Heart left ventricle (tissue), 16 donors: Measurements from ENCODE around the gene ZNF701. TPM values are rescaled to one million over a fixed set of nuclear protein-coding genes. Genes with fewer than 3 reads are reported as not detected.
"Not testable (repeated sequence)": the region's sequence is repeated elsewhere in the genome, so short reads cannot be mapped to it uniquely, and the experiment has no call there.

ENCODE experiments used
- ATAC-seq, 4 donors: fragments of 200-7000 bp; cut with Tn5 transposase; one replicate each; pipeline ENCODE4 v1.9.1; 2020 to 2022; ENCODE audit warnings: moderate library complexity in 4 of 4, mild to moderate bottlenecking in 3 of 4, moderate number of reproducible peaks in 1 of 4
- DNase-seq, 5 donors: peaks; one replicate each; pipeline ENCODE4 v3.0.0-alpha.2; 2020
- H3K27ac ChIP-seq, 12 donors: fragments of 200-600 bp; sonication (generic) in 4 of 12; one replicate each; pipeline versions ENCODE4 v1.5.0 to v1.8.0; 2016 to 2022; ENCODE audit warnings: mild to moderate bottlenecking in 2 of 12
- H3K27me3 ChIP-seq, 9 donors: fragments of 200-600 bp; sonication (generic) in 2 of 9; one replicate each; pipeline versions ENCODE4 v1.5.1 to v1.8.0; 2016 to 2022; ENCODE audit warnings: mild to moderate bottlenecking in 3 of 9
- H3K36me3 ChIP-seq, 9 donors: fragments of 200-600 bp; sonication (generic) in 2 of 9; one replicate each; pipeline versions ENCODE4 v1.5.0 to v1.8.0; 2018 to 2022; ENCODE audit warnings: mild to moderate bottlenecking in 2 of 9
- H3K4me1 ChIP-seq, 12 donors: fragments of 200-600 bp; sonication (generic) in 4 of 12; one replicate each; pipeline versions ENCODE4 v1.5.0 to v1.8.0; 2016 to 2022; ENCODE audit warnings: mild to moderate bottlenecking in 3 of 12
- H3K4me3 ChIP-seq, 12 donors: fragments of 200-600 bp; sonication (generic) in 4 of 12; one replicate each; pipeline versions ENCODE4 v1.5.0 to v1.8.0; 2017 to 2022; ENCODE audit warnings: mild to moderate bottlenecking in 9 of 12, moderate library complexity in 4 of 12
- H3K9me3 ChIP-seq, 12 donors: fragments of 200-600 bp; sonication (generic) in 4 of 12; one replicate each; pipeline versions ENCODE4 v1.5.0 to v1.8.0; 2016 to 2022; ENCODE audit warnings: mild to moderate bottlenecking in 1 of 12
- POLR2A ChIP-seq, 2 donors: fragments of 450-650 bp; IDR thresholded peaks; one replicate each; pipeline ENCODE4 v1.6.1; 2017; ENCODE audit warnings: antibody characterized with exemption in 2 of 2, mild to moderate bottlenecking in 2 of 2, moderate library complexity in 2 of 2
- WGBS, 4 donors: extraction: QIAGEN DNeasy Blood & Tissue Kit in 2 of 4; methylation state at CpG; one replicate each; pipeline versions ENCODE4 v1.1.5 to v1.1.7; 2013 to 2018; 5-methylcytosine and 5-hydroxymethylcytosine counted together
- intact Hi-C, 10 donors: fragments of 100-400 bp; cut with DNase I; formaldehyde crosslinking; loops; one replicate each; pipeline versions ENCODE4 v1.11.1 to v1.14.2; 2022
- polyA plus RNA-seq, 2 donors: library from polyadenylated mRNA; stranded (reverse); fragments of 200-250 nt; gene quantifications; one replicate each; pipeline ENCODE4 v1.2.3, GENCODE V29; 2013
- total RNA-seq, 9 donors: library from RNA; depleted of rRNA in 2 of 9; stranded (reverse); fragments of >200 nt in 2 of 9; fragmentation: NEBNext Ultra II Directional in 3 of 9; extraction: Animal tissue kit (Norgen Biotek cat#: 25700) in 3 of 9; gene quantifications; one replicate each; pipeline versions ENCODE4 v1.1.0 to v1.2.4, GENCODE V29; 2016 to 2023
- TF ChIP-seq, protein P1 (sequence below), 12 donors: fragments of 200-600 bp; sonication (generic) in 4 of 12; IDR thresholded peaks; one replicate each; pipeline versions ENCODE4 v1.5.0 to v1.8.0; 2018 to 2022; ENCODE audit warnings: antibody characterized with exemption in 12 of 12, mild to moderate bottlenecking in 5 of 12
- donor health status: ischemic (EF 13 %, LVEDD 7.1; RV severe dilation, severe dysfunction).
- donor health status: healthy with polysubstance abuse.
- donor health status: DM: no; HTN: yes; CAD: no.
- donor health status: DM: no; HTN: no; CAD: no.
- donor health status: ischemic (EF 25% LVEDD 6.9; RV normal size, moderate dysfunction).
- donor health status: ischemic (EF 25% LVEDD 5.7; RV mildly dilated, moderate dysfunction).
- donor health status: healthy.
- donor health status: DM: yes; HTN: yes; CAD: no.
- donor health status: ischemic (EF 35%, LVEDD 5.7; RV mildly dilated, moderate dysfunction).
- donor health status: nonischemic (EF 11% LVEDD 7.7; RV severe dilation, severe dysfunction).
- donor health status: DM: yes; HTN: yes; CAD: no.
- donor health status: PGD.
- donor health status: ischemic (EF 29% LVEDD 5.4; RV normal size, mild dysfunction).
- donor health status: nonischemic (EF 23%, LVEDD 6.1; RV moderate dilation, normal function).

Gene ZNF701
- total and polyA plus RNA-seq, 11 donors = 8.3 to 26.6 (median 15.6) TPM

DNA sequence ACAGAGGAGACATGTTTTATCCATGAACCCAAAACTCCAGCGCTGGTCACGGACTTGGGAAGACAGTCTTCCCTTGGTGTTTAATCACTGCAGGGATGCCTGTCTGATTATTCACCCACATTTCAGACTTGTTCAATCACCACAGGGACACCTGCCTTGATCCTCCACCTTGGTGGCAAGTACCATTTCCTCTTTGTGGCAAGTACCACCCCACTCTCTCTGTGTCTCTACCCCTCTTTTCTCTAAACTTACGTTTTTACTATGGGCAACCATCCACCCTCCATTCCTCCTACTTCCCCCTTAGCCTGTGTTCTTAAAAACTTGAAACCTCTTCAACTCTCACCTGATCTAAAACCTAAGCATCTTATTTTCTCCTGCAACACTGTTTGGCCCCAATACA is 51.3 kb downstream of the ZNF701 start:
- 90 to 97% (median 92%) methylated on average over 3 of the region's 3 CpGs for WGBS, 4 donors
- DNase-seq (no peak), ATAC-seq (no peak)
- no peak overlapping the region for H3K4me3 ChIP-seq
- peaks cover 0 to 85% (median 61%) of the 10 kb centered on the region in 9 donors for H3K36me3 ChIP-seq
- no peaks in the 10 kb centered on the region for H3K4me1 ChIP-seq
- no peak overlapping the region for H3K27ac ChIP-seq
- intact Hi-C loops = no loop called here
- TF ChIP-seq, protein P1, sequence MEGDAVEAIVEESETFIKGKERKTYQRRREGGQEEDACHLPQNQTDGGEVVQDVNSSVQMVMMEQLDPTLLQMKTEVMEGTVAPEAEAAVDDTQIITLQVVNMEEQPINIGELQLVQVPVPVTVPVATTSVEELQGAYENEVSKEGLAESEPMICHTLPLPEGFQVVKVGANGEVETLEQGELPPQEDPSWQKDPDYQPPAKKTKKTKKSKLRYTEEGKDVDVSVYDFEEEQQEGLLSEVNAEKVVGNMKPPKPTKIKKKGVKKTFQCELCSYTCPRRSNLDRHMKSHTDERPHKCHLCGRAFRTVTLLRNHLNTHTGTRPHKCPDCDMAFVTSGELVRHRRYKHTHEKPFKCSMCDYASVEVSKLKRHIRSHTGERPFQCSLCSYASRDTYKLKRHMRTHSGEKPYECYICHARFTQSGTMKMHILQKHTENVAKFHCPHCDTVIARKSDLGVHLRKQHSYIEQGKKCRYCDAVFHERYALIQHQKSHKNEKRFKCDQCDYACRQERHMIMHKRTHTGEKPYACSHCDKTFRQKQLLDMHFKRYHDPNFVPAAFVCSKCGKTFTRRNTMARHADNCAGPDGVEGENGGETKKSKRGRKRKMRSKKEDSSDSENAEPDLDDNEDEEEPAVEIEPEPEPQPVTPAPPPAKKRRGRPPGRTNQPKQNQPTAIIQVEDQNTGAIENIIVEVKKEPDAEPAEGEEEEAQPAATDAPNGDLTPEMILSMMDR (IDR thresholded peaks at IDR 0.05) = no peak
- no peak for TF ChIP-seq POLR2A (IDR thresholded peaks at IDR 0.05)
- no peaks in the 10 kb centered on the region for H3K27me3 ChIP-seq
- peaks cover 0 to 4% (median 0%) of the 10 kb centered on the region in 12 donors for H3K9me3 ChIP-seq

DNA sequence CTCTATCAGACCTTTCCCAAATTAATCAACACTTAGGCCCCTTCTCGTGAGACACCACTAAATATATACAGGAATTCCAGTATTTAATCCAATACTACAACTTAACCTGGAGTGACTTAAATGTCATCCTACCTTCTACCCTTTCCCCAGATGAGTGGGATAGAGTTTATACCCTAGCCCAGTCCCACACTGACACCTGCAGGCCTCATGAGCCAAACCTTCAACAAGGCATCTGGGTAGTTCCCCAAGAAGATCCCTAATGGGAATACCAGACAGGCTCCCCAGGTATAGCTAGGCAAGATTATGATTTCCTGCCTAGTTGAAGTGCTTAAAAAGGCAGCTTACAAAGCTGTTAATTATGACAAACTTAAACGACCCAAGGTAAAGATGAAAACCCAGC is 52.2 kb downstream of the ZNF701 start:
- DNase-seq (no peak), ATAC-seq (no peak)
- Histone ChIP-seq H3K36me3 (peaks cover 0 to 84% (median 61%) of the 10 kb centered on the region in 9 donors), H3K9me3 (no peaks in the 10 kb centered on the region), H3K27me3 (no peaks in the 10 kb centered on the region), H3K27ac (no peak overlapping the region), H3K4me3 (no peak overlapping the region), H3K4me1 (no peaks in the 10 kb centered on the region)
- WGBS, 4 donors = 60 to 73% (median 69%) methylated on average over 2 of the region's 2 CpGs
- intact Hi-C loops = no loop called here
- TF ChIP-seq, protein P1 (IDR thresholded peaks at IDR 0.05) = no peak
- no peak for TF ChIP-seq POLR2A (IDR thresholded peaks at IDR 0.05)

DNA sequence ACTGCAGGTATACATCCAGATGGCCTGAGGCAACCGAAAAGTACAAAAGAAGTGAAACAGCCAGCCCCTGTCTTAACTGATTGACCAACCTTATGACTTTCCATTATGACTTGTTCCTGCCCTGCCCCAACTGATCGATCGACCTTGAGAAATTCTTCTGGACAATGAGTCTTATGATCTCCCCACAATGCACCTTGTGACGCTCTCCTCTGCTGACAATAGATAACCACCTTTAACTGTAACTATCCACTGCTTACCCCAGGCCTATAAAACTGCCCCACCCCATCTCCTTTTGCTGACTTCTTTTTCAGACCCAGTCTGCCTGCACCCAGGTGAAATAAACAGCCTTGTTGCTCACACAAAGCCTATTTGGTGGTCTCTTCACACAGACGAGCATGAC is 56.8 kb downstream of the ZNF701 start:
- no peak for TF ChIP-seq POLR2A (IDR thresholded peaks at IDR 0.05)
- TF ChIP-seq, protein P1 (IDR thresholded peaks at IDR 0.05) = no peak
- no peaks in the 10 kb centered on the region for H3K4me1 ChIP-seq
- peaks cover 0 to 53% (median 30%) of the 10 kb centered on the region in 9 donors for H3K36me3 ChIP-seq
- no peaks in the 10 kb centered on the region for H3K27me3 ChIP-seq
- DNase-seq = no peak
- no peak overlapping the region for H3K27ac ChIP-seq
- WGBS, 4 donors = 93 to 98% (median 96%) methylated on average over 5 of the region's 5 CpGs
- intact Hi-C loops = no loop called here
- ATAC-seq = no peak
- H3K4me3 ChIP-seq = no peak overlapping the region
- no peaks in the 10 kb centered on the region for H3K9me3 ChIP-seq

DNA sequence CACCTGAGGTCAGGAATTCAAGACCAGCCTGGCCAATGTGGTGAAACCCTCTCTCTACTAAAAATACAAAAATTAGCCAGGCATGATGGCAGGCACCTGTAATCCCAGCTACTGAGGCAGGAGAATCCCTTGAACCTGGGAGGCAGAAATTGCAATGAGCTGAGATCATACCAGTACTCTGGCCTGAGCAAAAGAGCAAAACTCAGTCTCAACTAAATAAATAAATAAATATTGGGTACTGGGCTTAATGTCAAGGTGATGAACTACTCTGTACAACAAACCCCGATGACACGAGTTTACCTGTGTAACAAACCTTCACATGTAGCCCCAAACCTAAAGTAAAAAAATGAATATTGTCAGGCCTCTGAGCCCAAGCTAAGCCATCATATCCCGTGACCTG is 57.4 kb downstream of the ZNF701 start:
- H3K27ac ChIP-seq, DNase-seq, H3K4me1 ChIP-seq, ATAC-seq, H3K9me3 ChIP-seq, intact Hi-C loops, H3K27me3 ChIP-seq, H3K4me3 ChIP-seq: not testable (repeated sequence)
- whole genome bisulfite sequencing, 4 donors = 83 to 97% (median 96%) methylated on average over 3 of the region's 3 CpGs
- peaks cover 0 to 48% (median 30%) of the 10 kb centered on the region in 9 donors for H3K36me3 ChIP-seq
